MV-4-11 (cell line): ENCODE data around the gene FLT3.
"Not testable (repeated sequence)": the region's sequence is repeated elsewhere in the genome, so short reads cannot be mapped to it uniquely, and the experiment has no call there.

Experiments used
- DNase-seq: peaks from one replicate; lab custom pipeline; 2025; lab: John Stamatoyannopoulos, UW

FLT3 gene

GRCh38 chr13:28044608-28045007 is 55.8 kb downstream of the FLT3 start:
- DNase-seq = no peak

GRCh38 chr13:28043224-28043623 is 57.2 kb downstream of the FLT3 start:
- peak; percentile 80 for DNase-seq

GRCh38 chr13:28041501-28041900 is 58.9 kb downstream of the FLT3 start:
- no peak for DNase-seq

- peak; percentile 73 for DNase-seq
These were observed 59.3 kb downstream of the FLT3 start for GRCh38 chr13:28041031-28041461.

GRCh38 chr13:28037399-28037798 is 63.0 kb downstream of the FLT3 start:
- DNase-seq = peak; percentile 91

GRCh38 chr13:28035146-28035782 is 65.1 kb downstream of the FLT3 start:
- peak; percentile 38 for DNase-seq

GRCh38 chr13:28033894-28034655 is 66.3 kb downstream of the FLT3 start:
- no peak for DNase-seq

GRCh38 chr13:28032438-28032837 is 67.9 kb downstream of the FLT3 start:
- peak; percentile 86 for DNase-seq

- DNase-seq = peak; percentile 96
These were observed 68.5 kb downstream of the FLT3 start for GRCh38 chr13:28031896-28032288.

GRCh38 chr13:28031220-28031895 is 69.0 kb downstream of the FLT3 start:
- peak; percentile 99 for DNase-seq

- no peak for DNase-seq
These were observed 72.6 kb downstream of the FLT3 start for GRCh38 chr13:28027607-28028364.

GRCh38 chr13:28027071-28027470 is 73.3 kb downstream of the FLT3 start:
- no peak for DNase-seq

GRCh38 chr13:28026508-28026907 is 73.9 kb downstream of the FLT3 start:
- DNase-seq = no peak

GRCh38 chr13:28022848-28023518 is 77.4 kb downstream of the FLT3 start:
- no peak for DNase-seq

- no peak for DNase-seq
These were observed 86.1 kb downstream of the FLT3 start for GRCh38 chr13:28014301-28014700.

- DNase-seq = no peak
These were observed 86.9 kb downstream of the FLT3 start for GRCh38 chr13:28013482-28013881.

- no peak for DNase-seq
These were observed 87.5 kb downstream of the FLT3 start for GRCh38 chr13:28012896-28013295.

GRCh38 chr13:28012383-28012782 is 88.0 kb downstream of the FLT3 start:
- no peak for DNase-seq

GRCh38 chr13:28010046-28010445 is 90.3 kb downstream of the FLT3 start:
- DNase-seq = no peak

- DNase-seq = not testable (repeated sequence)
These were observed 95.4 kb downstream of the FLT3 start for GRCh38 chr13:28005016-28005415.

GRCh38 chr13:28002886-28003698 is 97.3 kb downstream of the FLT3 start:
- DNase-seq = no peak
